Measurements from ENCODE around the gene WDR62.

The WDR62 gene

DNA sequence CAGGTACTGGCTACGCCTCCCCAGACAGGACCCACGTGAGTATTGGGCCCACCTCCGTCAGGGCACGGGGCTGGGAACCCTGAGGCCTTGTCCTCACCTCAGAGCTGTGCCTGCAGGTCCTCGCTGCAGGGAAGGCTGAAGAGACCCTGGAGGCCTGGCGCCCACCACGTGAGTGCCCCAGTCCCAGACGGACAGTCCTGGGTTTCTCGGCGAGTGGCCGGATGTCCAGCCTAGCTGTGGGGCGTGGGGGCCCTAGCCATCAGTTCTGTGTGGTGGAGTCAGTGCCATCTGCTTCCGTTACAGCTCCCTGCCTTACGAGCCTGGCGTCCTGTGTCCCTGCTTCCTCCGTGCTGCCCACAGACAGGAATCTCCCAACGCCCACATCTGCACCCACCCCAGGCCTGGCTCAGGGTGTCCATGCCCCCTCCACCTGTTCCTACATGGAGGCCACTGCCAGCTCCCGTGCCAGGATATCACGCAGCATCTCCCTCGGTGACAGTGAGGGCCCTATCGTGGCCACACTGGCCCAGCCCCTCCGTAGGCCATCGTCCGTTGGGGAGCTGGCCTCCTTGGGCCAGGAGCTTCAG lies 48.4 kb downstream of the WDR62 start (continued):
- TF ChIP-seq, protein P1, sequence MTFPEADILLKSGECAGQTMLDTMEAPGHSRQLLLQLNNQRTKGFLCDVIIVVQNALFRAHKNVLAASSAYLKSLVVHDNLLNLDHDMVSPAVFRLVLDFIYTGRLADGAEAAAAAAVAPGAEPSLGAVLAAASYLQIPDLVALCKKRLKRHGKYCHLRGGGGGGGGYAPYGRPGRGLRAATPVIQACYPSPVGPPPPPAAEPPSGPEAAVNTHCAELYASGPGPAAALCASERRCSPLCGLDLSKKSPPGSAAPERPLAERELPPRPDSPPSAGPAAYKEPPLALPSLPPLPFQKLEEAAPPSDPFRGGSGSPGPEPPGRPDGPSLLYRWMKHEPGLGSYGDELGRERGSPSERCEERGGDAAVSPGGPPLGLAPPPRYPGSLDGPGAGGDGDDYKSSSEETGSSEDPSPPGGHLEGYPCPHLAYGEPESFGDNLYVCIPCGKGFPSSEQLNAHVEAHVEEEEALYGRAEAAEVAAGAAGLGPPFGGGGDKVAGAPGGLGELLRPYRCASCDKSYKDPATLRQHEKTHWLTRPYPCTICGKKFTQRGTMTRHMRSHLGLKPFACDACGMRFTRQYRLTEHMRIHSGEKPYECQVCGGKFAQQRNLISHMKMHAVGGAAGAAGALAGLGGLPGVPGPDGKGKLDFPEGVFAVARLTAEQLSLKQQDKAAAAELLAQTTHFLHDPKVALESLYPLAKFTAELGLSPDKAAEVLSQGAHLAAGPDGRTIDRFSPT (tag by site-specific recombination; IDR thresholded peaks at IDR 0.05) = no peak; the same call in 1 of the 2 replicates
- TF ChIP-seq ZNF600 (tag by site-specific recombination; IDR thresholded peaks at IDR 0.05) (peak; percentile 29; the same call in 1 of the 2 replicates), ZNF777 (tag by site-specific recombination; IDR thresholded peaks at IDR 0.05; ENCODE audit: borderline replicate concordance) (no peak), MYNN (tag by site-specific recombination; IDR thresholded peaks at IDR 0.05; ENCODE audit: borderline replicate concordance) (no peak), ZNF792 (tag by site-specific recombination; IDR thresholded peaks at IDR 0.05) (no peak), ZNF776 (tag by site-specific recombination; IDR thresholded peaks at IDR 0.05; ENCODE audit: borderline replicate concordance) (no peak), ZNF48 (tag by site-specific recombination; IDR thresholded peaks at IDR 0.05) (no peak), EGR2 (tag by site-specific recombination; IDR thresholded peaks at IDR 0.05; ENCODE audit: low read depth) (peak; percentile 72; the same call in 1 of the 2 replicates), ZNF366 (tag by site-specific recombination; conservative IDR thresholded peaks at IDR 0.05) (no peak), TRIM28 (IDR thresholded peaks at IDR 0.05; ENCODE audit: borderline replicate concordance, low read length) (no peak), ZNF423 (tag by site-specific recombination; IDR thresholded peaks at IDR 0.05) (no peak), GLIS2 (tag by site-specific recombination; IDR thresholded peaks at IDR 0.05) (peak; percentile 49; the same call in 1 of the 2 replicates)
- TF ChIP-seq, protein P2, sequence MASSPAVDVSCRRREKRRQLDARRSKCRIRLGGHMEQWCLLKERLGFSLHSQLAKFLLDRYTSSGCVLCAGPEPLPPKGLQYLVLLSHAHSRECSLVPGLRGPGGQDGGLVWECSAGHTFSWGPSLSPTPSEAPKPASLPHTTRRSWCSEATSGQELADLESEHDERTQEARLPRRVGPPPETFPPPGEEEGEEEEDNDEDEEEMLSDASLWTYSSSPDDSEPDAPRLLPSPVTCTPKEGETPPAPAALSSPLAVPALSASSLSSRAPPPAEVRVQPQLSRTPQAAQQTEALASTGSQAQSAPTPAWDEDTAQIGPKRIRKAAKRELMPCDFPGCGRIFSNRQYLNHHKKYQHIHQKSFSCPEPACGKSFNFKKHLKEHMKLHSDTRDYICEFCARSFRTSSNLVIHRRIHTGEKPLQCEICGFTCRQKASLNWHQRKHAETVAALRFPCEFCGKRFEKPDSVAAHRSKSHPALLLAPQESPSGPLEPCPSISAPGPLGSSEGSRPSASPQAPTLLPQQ (tag by site-specific recombination; IDR thresholded peaks at IDR 0.05) = no peak
- TF ChIP-seq, protein P3, sequence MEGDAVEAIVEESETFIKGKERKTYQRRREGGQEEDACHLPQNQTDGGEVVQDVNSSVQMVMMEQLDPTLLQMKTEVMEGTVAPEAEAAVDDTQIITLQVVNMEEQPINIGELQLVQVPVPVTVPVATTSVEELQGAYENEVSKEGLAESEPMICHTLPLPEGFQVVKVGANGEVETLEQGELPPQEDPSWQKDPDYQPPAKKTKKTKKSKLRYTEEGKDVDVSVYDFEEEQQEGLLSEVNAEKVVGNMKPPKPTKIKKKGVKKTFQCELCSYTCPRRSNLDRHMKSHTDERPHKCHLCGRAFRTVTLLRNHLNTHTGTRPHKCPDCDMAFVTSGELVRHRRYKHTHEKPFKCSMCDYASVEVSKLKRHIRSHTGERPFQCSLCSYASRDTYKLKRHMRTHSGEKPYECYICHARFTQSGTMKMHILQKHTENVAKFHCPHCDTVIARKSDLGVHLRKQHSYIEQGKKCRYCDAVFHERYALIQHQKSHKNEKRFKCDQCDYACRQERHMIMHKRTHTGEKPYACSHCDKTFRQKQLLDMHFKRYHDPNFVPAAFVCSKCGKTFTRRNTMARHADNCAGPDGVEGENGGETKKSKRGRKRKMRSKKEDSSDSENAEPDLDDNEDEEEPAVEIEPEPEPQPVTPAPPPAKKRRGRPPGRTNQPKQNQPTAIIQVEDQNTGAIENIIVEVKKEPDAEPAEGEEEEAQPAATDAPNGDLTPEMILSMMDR (tag by site-specific recombination; IDR thresholded peaks at IDR 0.05) = no peak
- TF ChIP-seq, protein P4, sequence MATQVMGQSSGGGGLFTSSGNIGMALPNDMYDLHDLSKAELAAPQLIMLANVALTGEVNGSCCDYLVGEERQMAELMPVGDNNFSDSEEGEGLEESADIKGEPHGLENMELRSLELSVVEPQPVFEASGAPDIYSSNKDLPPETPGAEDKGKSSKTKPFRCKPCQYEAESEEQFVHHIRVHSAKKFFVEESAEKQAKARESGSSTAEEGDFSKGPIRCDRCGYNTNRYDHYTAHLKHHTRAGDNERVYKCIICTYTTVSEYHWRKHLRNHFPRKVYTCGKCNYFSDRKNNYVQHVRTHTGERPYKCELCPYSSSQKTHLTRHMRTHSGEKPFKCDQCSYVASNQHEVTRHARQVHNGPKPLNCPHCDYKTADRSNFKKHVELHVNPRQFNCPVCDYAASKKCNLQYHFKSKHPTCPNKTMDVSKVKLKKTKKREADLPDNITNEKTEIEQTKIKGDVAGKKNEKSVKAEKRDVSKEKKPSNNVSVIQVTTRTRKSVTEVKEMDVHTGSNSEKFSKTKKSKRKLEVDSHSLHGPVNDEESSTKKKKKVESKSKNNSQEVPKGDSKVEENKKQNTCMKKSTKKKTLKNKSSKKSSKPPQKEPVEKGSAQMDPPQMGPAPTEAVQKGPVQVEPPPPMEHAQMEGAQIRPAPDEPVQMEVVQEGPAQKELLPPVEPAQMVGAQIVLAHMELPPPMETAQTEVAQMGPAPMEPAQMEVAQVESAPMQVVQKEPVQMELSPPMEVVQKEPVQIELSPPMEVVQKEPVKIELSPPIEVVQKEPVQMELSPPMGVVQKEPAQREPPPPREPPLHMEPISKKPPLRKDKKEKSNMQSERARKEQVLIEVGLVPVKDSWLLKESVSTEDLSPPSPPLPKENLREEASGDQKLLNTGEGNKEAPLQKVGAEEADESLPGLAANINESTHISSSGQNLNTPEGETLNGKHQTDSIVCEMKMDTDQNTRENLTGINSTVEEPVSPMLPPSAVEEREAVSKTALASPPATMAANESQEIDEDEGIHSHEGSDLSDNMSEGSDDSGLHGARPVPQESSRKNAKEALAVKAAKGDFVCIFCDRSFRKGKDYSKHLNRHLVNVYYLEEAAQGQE (tag by site-specific recombination; IDR thresholded peaks at IDR 0.05) = no peak
- TF ChIP-seq, protein P5, sequence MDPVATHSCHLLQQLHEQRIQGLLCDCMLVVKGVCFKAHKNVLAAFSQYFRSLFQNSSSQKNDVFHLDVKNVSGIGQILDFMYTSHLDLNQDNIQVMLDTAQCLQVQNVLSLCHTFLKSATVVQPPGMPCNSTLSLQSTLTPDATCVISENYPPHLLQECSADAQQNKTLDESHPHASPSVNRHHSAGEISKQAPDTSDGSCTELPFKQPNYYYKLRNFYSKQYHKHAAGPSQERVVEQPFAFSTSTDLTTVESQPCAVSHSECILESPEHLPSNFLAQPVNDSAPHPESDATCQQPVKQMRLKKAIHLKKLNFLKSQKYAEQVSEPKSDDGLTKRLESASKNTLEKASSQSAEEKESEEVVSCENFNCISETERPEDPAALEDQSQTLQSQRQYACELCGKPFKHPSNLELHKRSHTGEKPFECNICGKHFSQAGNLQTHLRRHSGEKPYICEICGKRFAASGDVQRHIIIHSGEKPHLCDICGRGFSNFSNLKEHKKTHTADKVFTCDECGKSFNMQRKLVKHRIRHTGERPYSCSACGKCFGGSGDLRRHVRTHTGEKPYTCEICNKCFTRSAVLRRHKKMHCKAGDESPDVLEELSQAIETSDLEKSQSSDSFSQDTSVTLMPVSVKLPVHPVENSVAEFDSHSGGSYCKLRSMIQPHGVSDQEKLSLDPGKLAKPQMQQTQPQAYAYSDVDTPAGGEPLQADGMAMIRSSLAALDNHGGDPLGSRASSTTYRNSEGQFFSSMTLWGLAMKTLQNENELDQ (tag by site-specific recombination; IDR thresholded peaks at IDR 0.05; ENCODE audit: low read depth) = no peak

Measured in HEK293 (cell line).